Endothelial cell of umbilical vein (primary cell): Measurements from ENCODE around the gene RUNX2. TPM values are rescaled to one million over a fixed set of nuclear protein-coding genes. Genes with fewer than 3 reads are reported as not detected.

Source experiments
- BruUV-seq: library from RNA; stranded (reverse); fragments of 400-500 nt; replicated peaks from 2 replicates; lab custom pipeline; 2021; lab: Mats Ljungman, UMichigan
- CTCF ChIA-PET: fragments of 300-600, 350-600 bp; sonication (Branson Sonifier 250); formaldehyde crosslinking; loops from one replicate; lab custom pipeline; 2021; ENCODE audit warnings: antibody characterized with exemption, inconsistent platforms; lab: Charles Lee
- POLR2A ChIA-PET: fragments of 300-600, 350-600 bp; sonication (Branson Sonifier 250); formaldehyde crosslinking; loops from one replicate; lab custom pipeline; 2021; ENCODE audit warnings: antibody characterized with exemption, inconsistent platforms; lab: Charles Lee
- DNase-seq: peaks from one replicate; pipeline ENCODE4 v3.0.0-alpha.2; 2011; ENCODE audit warnings: low read depth, low spot score
- FAIRE-seq: peaks from 2 replicates; lab custom pipeline; 2011; peaks lifted over from hg19 to GRCh38; lab: Jason Lieb, UNC
- H2AFZ ChIP-seq: 2 replicates; pipeline ENCODE4 v1.6.0; 2012; ENCODE audit warnings: low read depth, low read length, control low read depth, inconsistent platforms
- H3K27ac ChIP-seq: 2 replicates; pipeline ENCODE4 v1.5.1; 2011; ENCODE audit warnings: low read depth, mild to moderate bottlenecking, control low read depth, low read length, moderate library complexity; ENCODE audit not compliant: insufficient read depth
- H3K27me3 ChIP-seq, 2 experiments: 2 replicates each; pipeline versions ENCODE4 v1.6.0 to v1.6.1; 2011; ENCODE audit warnings: low read length in 2 of 2, mixed read lengths in 1 of 2; ENCODE audit not compliant: control insufficient read depth in 2 of 2, insufficient read depth in 2 of 2
- H3K36me3 ChIP-seq, 2 experiments: 2 replicates in 1 of 2; 3 replicates in 1 of 2; pipeline ENCODE4 v1.5.1; 2011; ENCODE audit warnings: low read length in 2 of 2, mild to moderate bottlenecking in 1 of 2, moderate library complexity in 1 of 2; ENCODE audit not compliant: control insufficient read depth in 2 of 2, insufficient read depth in 2 of 2; ENCODE audit errors: extremely low read depth in 1 of 2
- H3K4me1 ChIP-seq: 3 replicates; pipeline ENCODE4 v1.5.1; 2011; ENCODE audit warnings: mild to moderate bottlenecking, low read length; ENCODE audit not compliant: control insufficient read depth, insufficient read depth; ENCODE audit errors: extremely low read depth
- H3K4me2 ChIP-seq: 2 replicates; pipeline ENCODE4 v1.6.1; 2011; ENCODE audit warnings: low read length, control low read depth, mixed read lengths; ENCODE audit not compliant: insufficient read depth
- H3K4me3 ChIP-seq, 3 experiments: fragments of 200-600 bp in 1 of 3; sonication (generic), shearing (Covaris generic) in 1 of 3; replicated peaks in 1 of 3; 2 replicates each; pipeline ENCODE4 v1.5.1; 2011 to 2016; ENCODE audit warnings: control low read depth in 3 of 3, low read length in 3 of 3, mild to moderate bottlenecking in 2 of 3, inconsistent platforms in 1 of 3, low read depth in 1 of 3, moderate library complexity in 1 of 3; ENCODE audit not compliant: insufficient read depth in 1 of 3
- H3K79me2 ChIP-seq: 2 replicates; pipeline ENCODE4 v1.6.0; 2012; ENCODE audit warnings: low read length, inconsistent platforms; ENCODE audit not compliant: control insufficient read depth, insufficient read depth
- H3K9ac ChIP-seq: replicated peaks from 2 replicates; pipeline ENCODE3; 2011; ENCODE audit warnings: low read length, control low read depth; ENCODE audit not compliant: insufficient read depth; ENCODE audit errors: extremely low read depth
- H3K9me1 ChIP-seq: replicated peaks from 3 replicates; pipeline ENCODE4 v1.6.0; 2011; ENCODE audit warnings: mild to moderate bottlenecking, low read length; ENCODE audit not compliant: control insufficient read depth, insufficient read depth; ENCODE audit errors: extremely low read depth
- H3K9me3 ChIP-seq: replicated peaks from 2 replicates; pipeline ENCODE4 v1.5.1; 2012; ENCODE audit warnings: low read length, inconsistent platforms; ENCODE audit not compliant: control insufficient read depth, insufficient read depth
- H4K20me1 ChIP-seq: replicated peaks from 2 replicates; pipeline ENCODE3; 2011; ENCODE audit warnings: mild to moderate bottlenecking, low read length; ENCODE audit not compliant: control insufficient read depth, insufficient read depth; ENCODE audit errors: extremely low read depth
- EZH2 ChIP-seq: IDR thresholded peaks from 2 replicates; pipeline ENCODE4 v1.6.1; 2012; ENCODE audit warnings: borderline replicate concordance, low read depth, mild to moderate bottlenecking, moderate library complexity, low read length, inconsistent platforms; ENCODE audit not compliant: severe bottlenecking
- FOS ChIP-seq: IDR thresholded peaks from 2 replicates; pipeline ENCODE4 v1.6.1; 2011; ENCODE audit warnings: mild to moderate bottlenecking, low read length, moderate library complexity, borderline replicate concordance; ENCODE audit not compliant: insufficient read depth
- GATA2 ChIP-seq: IDR thresholded peaks from 2 replicates; pipeline ENCODE4 v1.7.0; 2011; ENCODE audit warnings: low read depth, mild to moderate bottlenecking, moderate library complexity, mixed read lengths, low read length; ENCODE audit not compliant: insufficient read length, insufficient read depth
- JUN ChIP-seq: IDR thresholded peaks from 2 replicates; pipeline ENCODE4 v1.6.1; 2011; ENCODE audit warnings: borderline replicate concordance, low read depth; ENCODE audit not compliant: insufficient read length, insufficient read depth
- MYC ChIP-seq: IDR thresholded peaks from one replicate; pipeline ENCODE4 v1.6.1; 2011; ENCODE audit warnings: mild to moderate bottlenecking, low read depth, low read length
- POLR2A ChIP-seq: IDR thresholded peaks from 2 replicates; pipeline ENCODE4 v1.6.1; 2012; ENCODE audit warnings: low read depth, mild to moderate bottlenecking, control low read depth, low read length
- POLR2AphosphoS5 ChIP-seq: IDR thresholded peaks from 2 replicates; pipeline ENCODE4 v1.6.1; 2012; ENCODE audit warnings: low read depth, mild to moderate bottlenecking, control low read depth, low read length, moderate library complexity; ENCODE audit not compliant: insufficient read depth
- dilution Hi-C: fragments of 300-500 bp; cut with MboI; formaldehyde crosslinking; loops from one replicate; pipeline ENCODE4 v1.15.0; 2019; ENCODE audit warnings: low sequenced_read_pairs; ENCODE audit not compliant: extremely low pct_ligation_motif_present
- intact Hi-C: fragments of 100-400 bp; cut with micrococcal nuclease; formaldehyde crosslinking; loops from one replicate; pipeline ENCODE4 v1.10.0; 2022
- polyA plus RNA-seq, 4 experiments: library from polyadenylated mRNA; depleted of rRNA in 3 of 4; stranded (reverse) in 3 of 4; unstranded in 1 of 4; fragments of >200 nt; gene quantifications; 2 replicates each; pipeline versions ENCODE4 v1.2.1 to v1.2.3, GENCODE V29; 2011 to 2012; ENCODE audit warnings: missing spikeins in 1 of 4
- total RNA-seq: library from RNA; stranded (reverse); gene quantifications from 2 replicates; pipeline ENCODE4 v1.2.3, GENCODE V29; 2021
- TF ChIP-seq, protein P1 (sequence below), 2 donors: IDR thresholded peaks; 1 replicate in 1 of 2; 2 replicates in 1 of 2; pipeline ENCODE4 v1.5.1; 2011; ENCODE audit warnings: low read length in 2 of 2, mild to moderate bottlenecking in 2 of 2, moderate library complexity in 2 of 2, control low read depth in 1 of 2, inconsistent platforms in 1 of 2, low read depth in 1 of 2; ENCODE audit not compliant: insufficient read depth in 1 of 2; ENCODE audit errors: extremely low read depth in 1 of 2
- TF ChIP-seq, protein P2 (sequence below): IDR thresholded peaks from 2 replicates; pipeline ENCODE4 v1.6.1; 2011; ENCODE audit not compliant: insufficient read depth, insufficient read length

RUNX2 gene
- total and polyA plus RNA-seq, 2 donors (not counting 3 experiments of a cell fraction or from before 2014, with no cell fraction given), result 0.06 TPM; not detected in 1

DNA sequence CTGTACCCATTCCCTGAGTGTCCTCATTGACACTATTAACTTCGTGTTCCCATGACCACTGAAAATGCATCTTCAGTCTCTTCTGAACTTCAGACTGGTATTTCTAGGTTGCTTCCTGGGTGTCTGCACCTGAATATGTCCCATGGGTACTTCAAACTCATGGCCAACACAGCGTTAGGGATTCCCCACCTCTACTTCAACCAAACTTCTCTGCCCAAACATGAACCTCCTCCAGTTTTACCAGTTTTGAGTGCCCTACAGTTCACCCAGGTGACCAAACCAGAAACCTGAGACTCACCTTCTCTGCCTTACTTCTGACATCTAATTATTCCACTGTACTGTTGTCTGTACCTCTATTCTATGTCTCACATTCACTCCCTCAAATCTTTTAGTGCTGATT lies 149.1 kb downstream of the RUNX2 start:
- no peaks in the 10 kb centered on the region for H3K79me2 ChIP-seq
- no peak overlapping the region for H2AFZ ChIP-seq
- H3K4me2 ChIP-seq, result no peak overlapping the region
- intact Hi-C loops (loop anchor here (5.0 kb wide), 1 partner anchor 45 kb away; no protein-coding TSS in a partner anchor), dilution Hi-C loops (no loop called here)
- H4K20me1 ChIP-seq, result no peaks in the 10 kb centered on the region
- H3K9me1 ChIP-seq, result no peaks in the 10 kb centered on the region
- ChIA-PET CTCF (interaction anchor here (1.7 kb wide), 1 partner anchor 31 kb away, joined by 6 read pairs; no protein-coding TSS in a partner anchor), POLR2A (no interaction called here)
- H3K9ac ChIP-seq, result no peak overlapping the region
- H3K9me3 ChIP-seq, result no peaks in the 10 kb centered on the region
- DNase-seq (no peak), FAIRE-seq (no peak)
- no peaks in the 10 kb centered on the region for H3K27me3 ChIP-seq
- peaks cover 23% of the 10 kb centered on the region for H3K4me1 ChIP-seq
- no peak overlapping the region for H3K4me3 ChIP-seq
- no peaks in the 10 kb centered on the region for H3K36me3 ChIP-seq
- BruUV-seq, result no TSS peak
- no peak overlapping the region for H3K27ac ChIP-seq
- TF ChIP-seq POLR2AphosphoS5 (no peak), GATA2 (no peak), POLR2A (no peak), FOS (no peak), MYC (no peak), EZH2 (no peak), JUN (no peak)
- TF ChIP-seq, protein P1, sequence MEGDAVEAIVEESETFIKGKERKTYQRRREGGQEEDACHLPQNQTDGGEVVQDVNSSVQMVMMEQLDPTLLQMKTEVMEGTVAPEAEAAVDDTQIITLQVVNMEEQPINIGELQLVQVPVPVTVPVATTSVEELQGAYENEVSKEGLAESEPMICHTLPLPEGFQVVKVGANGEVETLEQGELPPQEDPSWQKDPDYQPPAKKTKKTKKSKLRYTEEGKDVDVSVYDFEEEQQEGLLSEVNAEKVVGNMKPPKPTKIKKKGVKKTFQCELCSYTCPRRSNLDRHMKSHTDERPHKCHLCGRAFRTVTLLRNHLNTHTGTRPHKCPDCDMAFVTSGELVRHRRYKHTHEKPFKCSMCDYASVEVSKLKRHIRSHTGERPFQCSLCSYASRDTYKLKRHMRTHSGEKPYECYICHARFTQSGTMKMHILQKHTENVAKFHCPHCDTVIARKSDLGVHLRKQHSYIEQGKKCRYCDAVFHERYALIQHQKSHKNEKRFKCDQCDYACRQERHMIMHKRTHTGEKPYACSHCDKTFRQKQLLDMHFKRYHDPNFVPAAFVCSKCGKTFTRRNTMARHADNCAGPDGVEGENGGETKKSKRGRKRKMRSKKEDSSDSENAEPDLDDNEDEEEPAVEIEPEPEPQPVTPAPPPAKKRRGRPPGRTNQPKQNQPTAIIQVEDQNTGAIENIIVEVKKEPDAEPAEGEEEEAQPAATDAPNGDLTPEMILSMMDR (IDR thresholded peaks at IDR 0.05; ENCODE audit: extremely low read depth in 1 of 2, insufficient read depth in 1 of 2, low read depth in 1 of 2, low read length in 2 of 2), result no peak
- TF ChIP-seq, protein P2, sequence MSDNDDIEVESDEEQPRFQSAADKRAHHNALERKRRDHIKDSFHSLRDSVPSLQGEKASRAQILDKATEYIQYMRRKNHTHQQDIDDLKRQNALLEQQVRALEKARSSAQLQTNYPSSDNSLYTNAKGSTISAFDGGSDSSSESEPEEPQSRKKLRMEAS, result no peak
